GM12874 (cell line): ENCODE data around the gene NPFFR1.

ENCODE experiments used
- CTCF ChIP-seq: IDR thresholded peaks from 2 replicates; pipeline ENCODE4 v1.5.1; 2011; ENCODE audit warnings: low read depth, mild to moderate bottlenecking, control low read depth, low read length, moderate library complexity; ENCODE audit not compliant: insufficient read depth

The NPFFR1 gene

DNA sequence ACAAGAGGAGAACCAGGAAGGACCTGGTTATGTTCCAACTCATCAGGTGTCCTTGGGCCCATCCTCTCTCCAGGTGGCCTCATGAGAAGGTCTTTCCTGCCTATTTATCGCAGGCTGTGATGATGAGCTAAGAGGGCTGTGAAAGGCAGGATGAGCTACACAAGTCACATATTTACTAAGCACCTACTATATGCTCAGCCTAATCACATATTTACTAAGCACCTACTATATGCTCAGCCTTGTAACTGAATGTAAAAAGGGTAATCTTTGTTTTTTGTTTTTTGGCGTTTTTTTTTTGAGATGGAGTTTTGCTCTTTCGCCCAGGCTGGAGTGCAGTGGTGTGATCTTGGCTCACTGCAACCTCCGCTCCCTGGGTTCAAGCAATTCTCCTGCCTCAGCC, 44.2 kb upstream of the NPFFR1 start:
- no peak for TF ChIP-seq CTCF

DNA sequence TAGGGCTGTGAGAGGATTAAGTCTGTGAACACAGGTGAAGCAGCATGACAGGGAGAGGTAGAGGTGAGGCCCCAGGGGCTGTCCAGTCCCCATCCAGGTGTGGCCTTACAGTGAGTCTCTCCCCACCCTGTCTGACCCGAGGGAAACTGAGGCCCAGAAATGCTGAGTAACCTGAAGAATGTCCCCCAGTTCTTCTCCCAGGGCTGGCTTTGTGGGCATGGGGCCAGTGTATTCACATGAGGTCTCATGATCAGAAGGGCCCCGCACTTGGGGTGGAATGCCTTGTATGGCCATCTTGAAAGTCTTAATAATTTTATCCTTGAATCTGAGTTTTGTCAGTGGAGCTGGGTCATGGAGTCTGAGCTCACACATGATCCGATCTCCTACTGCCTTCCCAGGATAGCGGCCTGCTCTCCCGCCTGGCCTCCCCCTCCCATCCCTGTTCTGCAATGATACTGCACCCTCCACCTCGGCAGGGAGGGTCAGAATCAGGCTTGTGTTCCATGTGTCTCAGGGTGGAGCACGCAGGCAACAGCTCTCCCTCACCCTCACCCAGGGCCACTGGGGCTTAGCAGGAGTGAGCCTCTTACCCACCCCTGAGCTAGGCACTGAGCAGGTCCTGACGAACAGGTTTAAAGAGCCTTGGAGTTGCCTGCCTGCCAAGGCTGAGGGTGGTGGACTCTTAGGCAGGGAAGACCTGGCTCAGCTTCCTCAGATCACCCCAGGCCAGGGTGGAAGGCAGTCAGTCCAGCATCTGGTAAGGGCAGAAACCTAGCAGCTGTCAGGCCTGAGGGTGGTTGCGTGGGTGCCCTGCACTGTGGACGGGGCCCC, 41.4 kb upstream of the NPFFR1 start:
- no peak for TF ChIP-seq CTCF

DNA sequence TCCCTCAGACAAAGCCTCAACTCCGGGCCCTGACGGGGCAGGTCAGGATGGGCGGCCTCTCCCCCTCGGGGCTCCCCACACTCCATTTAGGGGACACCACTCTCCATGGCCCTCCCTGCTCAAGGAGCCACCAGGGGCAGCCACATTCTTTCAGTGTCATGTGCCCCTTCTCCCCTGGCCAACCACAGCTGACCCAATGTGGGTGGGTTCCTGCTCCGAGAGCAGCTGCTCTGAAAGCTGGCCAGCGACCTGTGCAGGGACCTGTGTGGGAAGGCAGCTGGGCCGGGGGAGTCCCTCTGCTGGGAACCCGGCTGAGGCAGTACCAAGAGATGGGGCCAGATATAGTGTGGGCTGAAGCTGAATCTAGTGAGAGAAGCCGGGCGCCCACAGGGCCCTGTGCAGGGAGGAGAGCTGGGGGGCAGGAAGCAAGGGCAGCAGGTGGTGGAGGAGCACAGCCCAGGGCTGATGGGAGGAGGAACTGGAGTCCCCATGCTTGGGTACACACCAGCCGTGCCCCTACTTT, 40.6 kb upstream of the NPFFR1 start:
- TF ChIP-seq CTCF, result no peak

DNA sequence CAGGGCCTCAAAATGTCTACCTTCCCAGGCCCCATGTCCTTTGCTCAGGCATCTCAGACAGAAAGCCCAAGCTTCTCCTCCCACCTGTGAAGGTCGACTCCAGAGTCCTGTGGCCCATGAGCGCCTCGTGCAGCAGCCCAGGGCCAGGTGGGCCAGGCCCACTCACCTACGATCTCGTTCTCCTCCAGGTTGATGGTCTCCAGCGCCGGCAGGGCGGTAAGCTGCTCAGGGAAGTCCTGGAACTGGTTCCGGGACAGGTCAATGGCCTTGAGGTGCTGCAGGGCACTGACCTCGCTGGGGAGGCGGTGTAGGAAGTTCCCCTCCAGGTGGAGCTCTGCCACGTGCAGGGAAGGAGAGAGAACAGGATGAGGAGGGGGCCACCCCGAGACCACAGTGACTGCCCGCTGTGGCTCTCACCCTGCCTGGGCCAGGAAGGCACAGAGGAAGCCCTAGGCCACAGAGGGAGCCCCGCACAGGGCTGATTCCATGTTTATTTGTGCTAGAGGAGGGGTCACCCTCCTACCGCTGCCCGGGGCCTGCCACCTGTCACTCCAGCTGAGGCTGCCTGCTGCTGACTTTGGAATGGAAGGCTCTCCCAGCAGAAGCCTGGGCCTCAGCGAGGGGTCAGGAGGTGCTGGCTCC, 40.0 kb upstream of the NPFFR1 start:
- no peak for TF ChIP-seq CTCF

- TF ChIP-seq CTCF, result no peak
These were observed 39.4 kb upstream of the NPFFR1 start for GRCh38 chr10:70323138-70323696.

DNA sequence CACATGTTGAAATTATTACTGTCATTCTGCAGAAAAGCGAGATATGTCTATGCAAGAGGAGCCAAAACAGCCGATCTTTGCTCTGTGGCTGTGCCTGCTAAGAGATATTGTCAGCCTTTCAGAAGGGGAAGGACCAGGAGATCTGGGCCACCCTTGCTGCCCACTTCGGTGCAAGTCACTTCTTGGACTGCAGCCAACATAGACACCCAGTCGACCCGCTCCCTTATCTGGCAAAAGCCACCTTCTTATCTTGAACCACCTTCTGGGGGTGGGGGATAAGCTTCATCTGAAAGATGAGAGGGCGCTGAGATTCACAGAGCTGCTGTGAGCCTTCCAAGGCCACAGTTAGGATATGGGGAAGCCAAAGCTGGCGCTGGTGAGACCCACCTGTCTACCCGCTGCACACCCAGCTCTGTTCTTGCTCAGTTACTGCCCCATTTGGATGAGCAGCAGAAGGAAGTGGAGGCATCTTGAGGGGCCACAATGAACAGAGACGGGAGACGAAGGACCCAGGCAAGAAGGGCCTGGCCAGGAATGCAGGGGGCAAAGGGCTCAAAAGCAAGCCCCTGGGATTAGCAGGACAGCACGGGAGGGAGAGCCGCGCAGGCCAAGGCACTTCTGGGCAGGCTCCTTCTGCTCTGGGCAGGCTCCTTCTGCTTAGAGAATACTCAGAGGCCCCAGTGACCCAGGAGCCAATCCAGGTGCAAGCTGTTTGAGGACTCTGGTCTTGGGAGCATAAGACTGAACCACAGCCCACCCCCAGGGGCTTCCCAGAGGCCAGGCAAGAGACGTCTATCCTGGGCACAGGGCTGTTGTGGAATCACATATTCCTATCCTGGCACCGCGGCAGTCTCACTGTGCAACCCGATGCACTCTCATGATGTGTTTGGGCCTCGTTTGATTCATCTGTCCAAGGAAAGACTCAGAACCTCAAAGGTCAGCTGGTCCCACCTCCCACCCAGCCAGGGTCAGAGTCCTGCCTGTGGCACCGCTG, 38.4 kb upstream of the NPFFR1 start:
- TF ChIP-seq CTCF, result no peak
